ENCODE measurements around the gene FOXL1.

FOXL1 gene

GRCh38 chr16:86553356-86553755 is 25.0 kb upstream of the FOXL1 start:
- no peak overlapping the region for H3K9ac ChIP-seq (ENCODE audit: low read depth, low read length)
- H3K36me3 ChIP-seq (ENCODE audit: insufficient read depth, low read depth, low read length): 0 out of 2 replicates have a peak, but pooled peaks cover 8% of the 10 kb centered on the region
- H3K27me3 ChIP-seq (ENCODE audit: insufficient read depth, low read length): 0 out of 2 replicates have a peak, but pooled peaks cover 8% of the 10 kb centered on the region
- H3K9me3 ChIP-seq (ENCODE audit: insufficient read depth, low read depth, low read length): no peaks in the 10 kb centered on the region
- peaks cover 2% of the 10 kb centered on the region; the same call in 1 of the 2 replicates for H3K4me1 ChIP-seq (ENCODE audit: insufficient read depth, low read length)
- no peak overlapping the region for H3K27ac ChIP-seq (ENCODE audit: low read length)
- no peak overlapping the region for H3K4me3 ChIP-seq (ENCODE audit: low read length)

GRCh38 chr16:86554599-86554916 is 23.8 kb upstream of the FOXL1 start:
- Histone ChIP-seq H3K27me3 (ENCODE audit: insufficient read depth, low read length) (0 out of 2 replicates have a peak, but pooled peaks cover 8% of the 10 kb centered on the region), H3K36me3 (ENCODE audit: insufficient read depth, low read depth, low read length) (0 out of 2 replicates have a peak, but pooled peaks cover 8% of the 10 kb centered on the region), H3K27ac (ENCODE audit: low read length) (peak overlapping the region; percentile 61), H3K4me3 (ENCODE audit: low read length) (peak overlapping the region; percentile 95), H3K9me3 (ENCODE audit: insufficient read depth, low read depth, low read length) (no peaks in the 10 kb centered on the region), H3K4me1 (ENCODE audit: insufficient read depth, low read length) (peaks cover 2% of the 10 kb centered on the region; the same call in 1 of the 2 replicates), H3K9ac (ENCODE audit: low read depth, low read length) (peak overlapping the region; percentile 95)

- Histone ChIP-seq H3K27me3 (ENCODE audit: insufficient read depth, low read length) (0 out of 2 replicates have a peak, but pooled peaks cover 8% of the 10 kb centered on the region), H3K36me3 (ENCODE audit: insufficient read depth, low read depth, low read length) (0 out of 2 replicates have a peak, but pooled peaks cover 8% of the 10 kb centered on the region), H3K27ac (ENCODE audit: low read length) (peak within 1 kb of the TSS; percentile 69), H3K4me3 (ENCODE audit: low read length) (peak within 1 kb of the TSS; percentile 95), H3K4me1 (ENCODE audit: insufficient read depth, low read length) (peaks cover 2% of the 10 kb centered on the region; the same call in 1 of the 2 replicates), H3K9ac (ENCODE audit: low read depth, low read length) (peak within 1 kb of the TSS; percentile 95), H3K9me3 (ENCODE audit: insufficient read depth, low read depth, low read length) (no peaks in the 10 kb centered on the region)
Observed at GRCh38 chr16:86554917-86555703, 23.2 kb upstream of the FOXL1 start, which contains the start of gene MTHFSD. TSS of gene MTHFSD (minus strand) at chr16:86555235. CDS start at chr16:86555184, 51 bp downstream.

GRCh38 chr16:86555704-86556075 is 22.7 kb upstream of the FOXL1 start:
- H3K9me3 ChIP-seq (ENCODE audit: insufficient read depth, low read depth, low read length): no peaks in the 10 kb centered on the region
- H3K27ac ChIP-seq (ENCODE audit: low read length): no peak overlapping the region
- peaks cover 2% of the 10 kb centered on the region; the same call in 1 of the 2 replicates for H3K4me1 ChIP-seq (ENCODE audit: insufficient read depth, low read length)
- peak overlapping the region; percentile 95 for H3K4me3 ChIP-seq (ENCODE audit: low read length)
- H3K36me3 ChIP-seq (ENCODE audit: insufficient read depth, low read depth, low read length): 0 out of 2 replicates have a peak, but pooled peaks cover 8% of the 10 kb centered on the region
- H3K9ac ChIP-seq (ENCODE audit: low read depth, low read length): peak overlapping the region; percentile 95
- 0 out of 2 replicates have a peak, but pooled peaks cover 8% of the 10 kb centered on the region for H3K27me3 ChIP-seq (ENCODE audit: insufficient read depth, low read length)

GRCh38 chr16:86556576-86556975 is 21.8 kb upstream of the FOXL1 start:
- H3K27me3 ChIP-seq (ENCODE audit: insufficient read depth, low read length): peaks cover 16% of the 10 kb centered on the region
- no peak overlapping the region for H3K4me3 ChIP-seq (ENCODE audit: low read length)
- no peak overlapping the region for H3K27ac ChIP-seq (ENCODE audit: low read length)
- 0 out of 2 replicates have a peak, but pooled peaks cover 3% of the 10 kb centered on the region for H3K36me3 ChIP-seq (ENCODE audit: insufficient read depth, low read depth, low read length)
- H3K9me3 ChIP-seq (ENCODE audit: insufficient read depth, low read depth, low read length): no peaks in the 10 kb centered on the region
- H3K4me1 ChIP-seq (ENCODE audit: insufficient read depth, low read length): peaks cover 2% of the 10 kb centered on the region; the same call in 1 of the 2 replicates
- no peak overlapping the region for H3K9ac ChIP-seq (ENCODE audit: low read depth, low read length)

- H3K9ac ChIP-seq (ENCODE audit: low read depth, low read length): no peak overlapping the region
Observed at GRCh38 chr16:86557587-86557986, 20.8 kb upstream of the FOXL1 start.

GRCh38 chr16:86558355-86559193 is 19.8 kb upstream of the FOXL1 start:
- no peak overlapping the region for H3K9ac ChIP-seq (ENCODE audit: low read depth, low read length)

More at GRCh38 chr16:86557587-86557986, 20.8 kb upstream of the FOXL1 start:
- Histone ChIP-seq H3K27ac (ENCODE audit: low read length) (no peak overlapping the region), H3K4me1 (ENCODE audit: insufficient read depth, low read length) (peaks cover 2% of the 10 kb centered on the region; the same call in 1 of the 2 replicates), H3K4me3 (ENCODE audit: low read length) (no peak overlapping the region), H3K27me3 (ENCODE audit: insufficient read depth, low read length) (peaks cover 25% of the 10 kb centered on the region), H3K9me3 (ENCODE audit: insufficient read depth, low read depth, low read length) (no peaks in the 10 kb centered on the region), H3K36me3 (ENCODE audit: insufficient read depth, low read depth, low read length) (no peaks in the 10 kb centered on the region)

GRCh38 chr16:86559802-86560305 is 18.5 kb upstream of the FOXL1 start:
- no peaks in the 10 kb centered on the region for H3K36me3 ChIP-seq (ENCODE audit: insufficient read depth, low read depth, low read length)
- no peaks in the 10 kb centered on the region for H3K9me3 ChIP-seq (ENCODE audit: insufficient read depth, low read depth, low read length)
- H3K9ac ChIP-seq (ENCODE audit: low read depth, low read length): no peak overlapping the region
- peaks cover 48% of the 10 kb centered on the region for H3K27me3 ChIP-seq (ENCODE audit: insufficient read depth, low read length)
- H3K4me3 ChIP-seq (ENCODE audit: low read length): no peak overlapping the region
- H3K4me1 ChIP-seq (ENCODE audit: insufficient read depth, low read length): peaks cover 3% of the 10 kb centered on the region; the same call in 1 of the 2 replicates
- no peak overlapping the region for H3K27ac ChIP-seq (ENCODE audit: low read length)

More at GRCh38 chr16:86558355-86559193, 19.8 kb upstream of the FOXL1 start:
- no peak overlapping the region for H3K4me3 ChIP-seq (ENCODE audit: low read length)
- peaks cover 35% of the 10 kb centered on the region for H3K27me3 ChIP-seq (ENCODE audit: insufficient read depth, low read length)
- H3K36me3 ChIP-seq (ENCODE audit: insufficient read depth, low read depth, low read length): no peaks in the 10 kb centered on the region
- H3K27ac ChIP-seq (ENCODE audit: low read length): no peak overlapping the region
- H3K9me3 ChIP-seq (ENCODE audit: insufficient read depth, low read depth, low read length): no peaks in the 10 kb centered on the region
- H3K4me1 ChIP-seq (ENCODE audit: insufficient read depth, low read length): peaks cover 2% of the 10 kb centered on the region; the same call in 1 of the 2 replicates

GRCh38 chr16:86562356-86562755 is 16.0 kb upstream of the FOXL1 start:
- Histone ChIP-seq H3K4me1 (ENCODE audit: insufficient read depth, low read length) (peaks cover 3% of the 10 kb centered on the region; the same call in 1 of the 2 replicates), H3K36me3 (ENCODE audit: insufficient read depth, low read depth, low read length) (no peaks in the 10 kb centered on the region), H3K9ac (ENCODE audit: low read depth, low read length) (no peak overlapping the region), H3K27ac (ENCODE audit: low read length) (no peak overlapping the region), H3K9me3 (ENCODE audit: insufficient read depth, low read depth, low read length) (no peaks in the 10 kb centered on the region), H3K27me3 (ENCODE audit: insufficient read depth, low read length) (peaks cover 72% of the 10 kb centered on the region), H3K4me3 (ENCODE audit: low read length) (no peak overlapping the region)

- H3K9me3 ChIP-seq (ENCODE audit: insufficient read depth, low read depth, low read length): no peaks in the 10 kb centered on the region
- H3K27ac ChIP-seq (ENCODE audit: low read length): no peak overlapping the region
- peaks cover 3% of the 10 kb centered on the region; the same call in 1 of the 2 replicates for H3K4me1 ChIP-seq (ENCODE audit: insufficient read depth, low read length)
- peaks cover 77% of the 10 kb centered on the region for H3K27me3 ChIP-seq (ENCODE audit: insufficient read depth, low read length)
- H3K9ac ChIP-seq (ENCODE audit: low read depth, low read length): peak overlapping the region; percentile 29; the same call in 1 of the 2 replicates
- H3K4me3 ChIP-seq (ENCODE audit: low read length): peak overlapping the region; percentile 46
- no peaks in the 10 kb centered on the region for H3K36me3 ChIP-seq (ENCODE audit: insufficient read depth, low read depth, low read length)
Observed at GRCh38 chr16:86563469-86564345, 14.6 kb upstream of the FOXL1 start.

Data from iPS-20b (cell line).